ENCODE measurements around the gene PANK4. TPM values are rescaled to one million over a fixed set of nuclear protein-coding genes. Genes with fewer than 3 reads are reported as not detected.

PANK4 gene
- polyA plus RNA-seq, 1 experiment: 17.1 TPM

- 0 out of 2 replicates have a peak, but pooled peaks cover 3% of the 10 kb centered on the region for H3K27me3 ChIP-seq (ENCODE audit: control insufficient read depth, insufficient read depth, low read length)
- TF ChIP-seq CTCF (IDR thresholded peaks at IDR 0.05; ENCODE audit: insufficient read depth, low read depth, low read length): no peak
- no peak overlapping the region for H3K4me3 ChIP-seq (ENCODE audit: low read depth, low read length)
- POLR2A ChIA-PET: interaction anchor here (0.5 kb wide), 1 partner anchor 334 kb away, joined by 3 read pairs; no protein-coding TSS in a partner anchor
- H3K36me3 ChIP-seq (ENCODE audit: control insufficient read depth, insufficient read depth, low read length): no peaks in the 10 kb centered on the region
- CTCF ChIA-PET: interaction anchor here (6.2 kb wide), 1 partner anchor 15 kb away, joined by 22 read pairs; no protein-coding TSS in a partner anchor
- DNase-seq (ENCODE audit: low read depth): no peak
Measured at GRCh38 chr1:2533365-2533764, 7.0 kb upstream of the PANK4 start.

GRCh38 chr1:2532485-2533160, 6.2 kb upstream of the PANK4 start:
- no peak for TF ChIP-seq CTCF (IDR thresholded peaks at IDR 0.05; ENCODE audit: insufficient read depth, low read depth, low read length)
- no peaks in the 10 kb centered on the region for H3K36me3 ChIP-seq (ENCODE audit: control insufficient read depth, insufficient read depth, low read length)
- no peak overlapping the region for H3K4me3 ChIP-seq (ENCODE audit: low read depth, low read length)
- no peak for DNase-seq (ENCODE audit: low read depth)
- ChIA-PET CTCF (interaction anchor here (6.2 kb wide), 1 partner anchor 15 kb away, joined by 22 read pairs; no protein-coding TSS in a partner anchor), POLR2A (no interaction called here)
- H3K27me3 ChIP-seq (ENCODE audit: control insufficient read depth, insufficient read depth, low read length): 0 out of 2 replicates have a peak, but pooled peaks cover 3% of the 10 kb centered on the region

GRCh38 chr1:2530513-2531361, 4.3 kb upstream of the PANK4 start:
- no peak for DNase-seq (ENCODE audit: low read depth)
- ChIA-PET CTCF (no interaction called here), POLR2A (no interaction called here)
- H3K4me3 ChIP-seq (ENCODE audit: low read depth, low read length): no peak overlapping the region
- no peak for TF ChIP-seq CTCF (IDR thresholded peaks at IDR 0.05; ENCODE audit: insufficient read depth, low read depth, low read length)
- H3K27me3 ChIP-seq (ENCODE audit: control insufficient read depth, insufficient read depth, low read length): 0 out of 2 replicates have a peak, but pooled peaks cover 3% of the 10 kb centered on the region
- no peaks in the 10 kb centered on the region for H3K36me3 ChIP-seq (ENCODE audit: control insufficient read depth, insufficient read depth, low read length)

GRCh38 chr1:2529784-2530512, 3.6 kb upstream of the PANK4 start, which contains the start of gene HES5:
TSS of gene HES5 (minus strand) at chr1:2530263. CDS start at chr1:2530164, 99 bp downstream.
- H3K27me3 ChIP-seq (ENCODE audit: control insufficient read depth, insufficient read depth, low read length): 0 out of 2 replicates have a peak, but pooled peaks cover 3% of the 10 kb centered on the region
- H3K4me3 ChIP-seq (ENCODE audit: low read depth, low read length): no peak within 1 kb of the TSS; the same call in 1 of the 2 replicates
- DNase-seq (ENCODE audit: low read depth): no peak
- H3K36me3 ChIP-seq (ENCODE audit: control insufficient read depth, insufficient read depth, low read length): no peaks in the 10 kb centered on the region
- no peak for TF ChIP-seq CTCF (IDR thresholded peaks at IDR 0.05; ENCODE audit: insufficient read depth, low read depth, low read length)
- CTCF ChIA-PET: no interaction called here
- POLR2A ChIA-PET: no interaction called here

Data from BJ (cell line).